Uterus (tissue), 4 donors: ENCODE data around the gene IDUA. TPM values are rescaled to one million over a fixed set of nuclear protein-coding genes. Genes with fewer than 3 reads are reported as not detected.

Experiments
- DNase-seq, 2 donors: peaks; one replicate each; pipeline ENCODE4 v3.0.0-alpha.2; 2019 to 2020
- H3K27ac ChIP-seq, 2 donors: fragments of 200-600 bp; sonication (generic); 1 replicate in 1 of 2; 2 replicates in 1 of 2; pipeline ENCODE4 v1.5.1; 2016 to 2018
- H3K27me3 ChIP-seq, 2 donors: fragments of 200-600 bp; sonication (generic); one replicate each; pipeline ENCODE4 v1.5.1; 2018 to 2019; ENCODE audit warnings: control low read depth in 1 of 2
- H3K36me3 ChIP-seq, 2 donors: fragments of 200-600 bp; sonication (generic); one replicate each; pipeline ENCODE4 v1.5.1; 2019; ENCODE audit warnings: control low read depth in 1 of 2
- H3K4me1 ChIP-seq, 2 donors: fragments of 200-600 bp; sonication (generic); one replicate each; pipeline ENCODE4 v1.5.1; 2018 to 2019; ENCODE audit warnings: control low read depth in 1 of 2
- H3K4me3 ChIP-seq, 2 donors: fragments of 200-600 bp; sonication (generic); 1 replicate in 1 of 2; 2 replicates in 1 of 2; pipeline ENCODE4 v1.5.1; 2018 to 2019; ENCODE audit warnings: mild to moderate bottlenecking in 1 of 2
- H3K9me3 ChIP-seq, 2 donors: fragments of 200-600 bp; sonication (generic); one replicate each; pipeline ENCODE4 v1.5.1; 2019; ENCODE audit warnings: control low read depth in 1 of 2
- CTCF ChIP-seq, 4 experiments: fragments of 200-600 bp in 2 of 4; fragments of 450-650 bp in 2 of 4; sonication (generic) in 2 of 4; IDR thresholded peaks; one replicate each; pipeline ENCODE4 v1.5.1; 2016 to 2019; ENCODE audit warnings: antibody characterized with exemption in 4 of 4, mild to moderate bottlenecking in 2 of 4, moderate library complexity in 1 of 4
- POLR2A ChIP-seq, 2 donors: fragments of 450-650 bp; IDR thresholded peaks; one replicate each; pipeline ENCODE4 v1.6.1; 2016; ENCODE audit warnings: antibody characterized with exemption in 2 of 2, mild to moderate bottlenecking in 1 of 2, moderate library complexity in 1 of 2
- intact Hi-C: fragments of 100-400 bp; cut with DNase I; formaldehyde crosslinking; loops from one replicate; pipeline ENCODE4 v1.15.1; 2023; ENCODE audit warnings: low total_unique reads
- total RNA-seq, 4 donors: library from RNA; depleted of rRNA in 3 of 4; stranded (reverse); fragments of >200 nt in 3 of 4; gene quantifications; one replicate each; pipeline versions ENCODE4 v1.1.0 to v1.2.4, GENCODE V29; 2014 to 2023
- donor health status: DM: yes; HTN: yes; CAD: no.

IDUA gene
- total RNA-seq, 4 donors from 2014 or later = 2.8 to 45.8 (median 9.9) TPM

- H3K27ac ChIP-seq = no peak overlapping the region
- DNase-seq = no peak
- no peaks in the 10 kb centered on the region for H3K36me3 ChIP-seq
Observed at GRCh38 chr4:963276-964225, 23.3 kb upstream of the IDUA start.

GRCh38 chr4:964346-965025, 22.4 kb upstream of the IDUA start:
- no peak for DNase-seq
- Histone ChIP-seq H3K27ac (no peak overlapping the region), H3K9me3 (no peaks in the 10 kb centered on the region), H3K36me3 (no peaks in the 10 kb centered on the region), H3K4me3 (no peak overlapping the region), H3K4me1 (no peaks in the 10 kb centered on the region), H3K27me3 (no peaks in the 10 kb centered on the region)
- TF ChIP-seq CTCF (IDR thresholded peaks at IDR 0.05) = no peak
- no peak for TF ChIP-seq POLR2A (IDR thresholded peaks at IDR 0.05)
- intact Hi-C loops = no loop called here

More at GRCh38 chr4:963276-964225, 23.3 kb upstream of the IDUA start:
- Histone ChIP-seq H3K4me1 (no peaks in the 10 kb centered on the region), H3K9me3 (no peaks in the 10 kb centered on the region), H3K27me3 (no peaks in the 10 kb centered on the region), H3K4me3 (no peak overlapping the region)
- TF ChIP-seq POLR2A (IDR thresholded peaks at IDR 0.05) (no peak), CTCF (IDR thresholded peaks at IDR 0.05) (no peak)
- intact Hi-C loops = no loop called here

GRCh38 chr4:965048-965765, 21.6 kb upstream of the IDUA start:
- H3K27me3 ChIP-seq = no peaks in the 10 kb centered on the region
- H3K9me3 ChIP-seq = no peaks in the 10 kb centered on the region
- no peaks in the 10 kb centered on the region for H3K4me1 ChIP-seq
- no peak overlapping the region for H3K27ac ChIP-seq
- intact Hi-C loops = no loop called here
- TF ChIP-seq POLR2A (IDR thresholded peaks at IDR 0.05) = no peak
- TF ChIP-seq CTCF (IDR thresholded peaks at IDR 0.05) = no peak
- no peaks in the 10 kb centered on the region for H3K36me3 ChIP-seq
- no peak for DNase-seq
- H3K4me3 ChIP-seq = no peak overlapping the region

GRCh38 chr4:965766-966134, 21.1 kb upstream of the IDUA start:
- Histone ChIP-seq H3K4me1 (no peaks in the 10 kb centered on the region), H3K27ac (no peak overlapping the region), H3K27me3 (no peaks in the 10 kb centered on the region), H3K4me3 (no peak overlapping the region), H3K36me3 (no peaks in the 10 kb centered on the region), H3K9me3 (no peaks in the 10 kb centered on the region)
- no peak for DNase-seq
- intact Hi-C loops = no loop called here
- TF ChIP-seq CTCF (IDR thresholded peaks at IDR 0.05) (no peak), POLR2A (IDR thresholded peaks at IDR 0.05) (no peak)
